Measurements from ENCODE around the gene PIK3C2G. TPM values are rescaled to one million over a fixed set of nuclear protein-coding genes. Genes with fewer than 3 reads are reported as not detected.

Gene PIK3C2G
- total RNA-seq, 1 donor from 2014 or later = not detected

GRCh38 chr12:18277196-18277595, 15.9 kb downstream of the PIK3C2G start:
- intact Hi-C loops (cut with micrococcal nuclease) = no loop called here

GRCh38 chr12:18280728-18281127, 19.4 kb downstream of the PIK3C2G start:
- intact Hi-C loops (cut with micrococcal nuclease) = no loop called here

- intact Hi-C loops (cut with micrococcal nuclease) = no loop called here
These were observed 20.6 kb downstream of the PIK3C2G start for GRCh38 chr12:18281941-18282340.

GRCh38 chr12:18283831-18284230, 22.5 kb downstream of the PIK3C2G start:
- intact Hi-C loops (cut with micrococcal nuclease) = no loop called here

- intact Hi-C loops (cut with micrococcal nuclease) = no loop called here
These were observed 23.1 kb downstream of the PIK3C2G start for GRCh38 chr12:18284386-18284785.

GRCh38 chr12:18285161-18285560, 23.8 kb downstream of the PIK3C2G start:
- intact Hi-C loops (cut with micrococcal nuclease) = no loop called here

GRCh38 chr12:18290386-18290785, 29.1 kb downstream of the PIK3C2G start:
- intact Hi-C loops (cut with micrococcal nuclease) = no loop called here

GRCh38 chr12:18294889-18295288, 33.6 kb downstream of the PIK3C2G start:
- intact Hi-C loops (cut with micrococcal nuclease) = no loop called here

GRCh38 chr12:18296201-18296908, 35.0 kb downstream of the PIK3C2G start:
- intact Hi-C loops (cut with micrococcal nuclease) = no loop called here

- intact Hi-C loops (cut with micrococcal nuclease) = no loop called here
These were observed 35.6 kb downstream of the PIK3C2G start for GRCh38 chr12:18296909-18297280.

- intact Hi-C loops (cut with micrococcal nuclease) = no loop called here
These were observed 36.6 kb downstream of the PIK3C2G start for GRCh38 chr12:18297902-18298301.

GRCh38 chr12:18302809-18303430, 41.6 kb downstream of the PIK3C2G start:
- intact Hi-C loops (cut with micrococcal nuclease) = no loop called here

GRCh38 chr12:18304609-18305008, 43.3 kb downstream of the PIK3C2G start:
- intact Hi-C loops (cut with micrococcal nuclease) = no loop called here

GRCh38 chr12:18306311-18306710, 45.0 kb downstream of the PIK3C2G start:
- intact Hi-C loops (cut with micrococcal nuclease) = no loop called here

GRCh38 chr12:18313306-18313705, 52.0 kb downstream of the PIK3C2G start:
- intact Hi-C loops (cut with micrococcal nuclease) = no loop called here

GRCh38 chr12:18320036-18320617, 58.8 kb downstream of the PIK3C2G start:
- intact Hi-C loops (cut with micrococcal nuclease) = no loop called here

GRCh38 chr12:18320976-18321375, 59.7 kb downstream of the PIK3C2G start:
- intact Hi-C loops (cut with micrococcal nuclease) = no loop called here

GRCh38 chr12:18323159-18323558, 61.8 kb downstream of the PIK3C2G start:
- intact Hi-C loops (cut with micrococcal nuclease) = no loop called here

GRCh38 chr12:18327036-18327435, 65.7 kb downstream of the PIK3C2G start:
- intact Hi-C loops (cut with micrococcal nuclease) = no loop called here

- intact Hi-C loops (cut with micrococcal nuclease) = no loop called here
These were observed 70.9 kb downstream of the PIK3C2G start for GRCh38 chr12:18332173-18332572.

- intact Hi-C loops (cut with micrococcal nuclease) = no loop called here
These were observed 78.3 kb downstream of the PIK3C2G start for GRCh38 chr12:18339633-18340032.

GRCh38 chr12:18340186-18340585, 78.9 kb downstream of the PIK3C2G start:
- intact Hi-C loops (cut with micrococcal nuclease) = no loop called here

GRCh38 chr12:18340786-18341185, 79.5 kb downstream of the PIK3C2G start:
- intact Hi-C loops (cut with micrococcal nuclease) = no loop called here
